Measurements from ENCODE around the gene ZCCHC17.

- TF ChIP-seq, protein P1, sequence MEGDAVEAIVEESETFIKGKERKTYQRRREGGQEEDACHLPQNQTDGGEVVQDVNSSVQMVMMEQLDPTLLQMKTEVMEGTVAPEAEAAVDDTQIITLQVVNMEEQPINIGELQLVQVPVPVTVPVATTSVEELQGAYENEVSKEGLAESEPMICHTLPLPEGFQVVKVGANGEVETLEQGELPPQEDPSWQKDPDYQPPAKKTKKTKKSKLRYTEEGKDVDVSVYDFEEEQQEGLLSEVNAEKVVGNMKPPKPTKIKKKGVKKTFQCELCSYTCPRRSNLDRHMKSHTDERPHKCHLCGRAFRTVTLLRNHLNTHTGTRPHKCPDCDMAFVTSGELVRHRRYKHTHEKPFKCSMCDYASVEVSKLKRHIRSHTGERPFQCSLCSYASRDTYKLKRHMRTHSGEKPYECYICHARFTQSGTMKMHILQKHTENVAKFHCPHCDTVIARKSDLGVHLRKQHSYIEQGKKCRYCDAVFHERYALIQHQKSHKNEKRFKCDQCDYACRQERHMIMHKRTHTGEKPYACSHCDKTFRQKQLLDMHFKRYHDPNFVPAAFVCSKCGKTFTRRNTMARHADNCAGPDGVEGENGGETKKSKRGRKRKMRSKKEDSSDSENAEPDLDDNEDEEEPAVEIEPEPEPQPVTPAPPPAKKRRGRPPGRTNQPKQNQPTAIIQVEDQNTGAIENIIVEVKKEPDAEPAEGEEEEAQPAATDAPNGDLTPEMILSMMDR (IDR thresholded peaks at IDR 0.05): no peak
- no peak for TF ChIP-seq EZH2 (IDR thresholded peaks at IDR 0.05; ENCODE audit: borderline replicate concordance, insufficient read depth, low read depth, low read length, poor library complexity, severe bottlenecking)
Measured at GRCh38 chr1:31264790-31265386, 31.9 kb upstream of the ZCCHC17 start.

Data from B cell (primary cell).